H9 (cell line): ENCODE measurements around the gene GATA6. TPM values are rescaled to one million over a fixed set of nuclear protein-coding genes. Genes with fewer than 3 reads are reported as not detected.

ENCODE experiments used
- DNase-seq: peaks from one replicate; pipeline ENCODE4 v3.0.0-alpha.2; 2017
- H2AFZ ChIP-seq: one replicate; pipeline ENCODE4 v1.6.1; 2013; ENCODE audit warnings: mild to moderate bottlenecking, low read length, control low read depth, moderate library complexity
- H2AK5ac ChIP-seq: 2 replicates; pipeline ENCODE4 v1.6.1; 2013; ENCODE audit warnings: low read length, control low read depth, mixed read lengths; ENCODE audit not compliant: insufficient read length
- H2BK120ac ChIP-seq: one replicate; pipeline ENCODE4 v1.6.1; 2013; ENCODE audit warnings: low read depth, mild to moderate bottlenecking, low read length, control low read depth, inconsistent platforms; ENCODE audit not compliant: poor library complexity, severe bottlenecking
- H2BK12ac ChIP-seq: 2 replicates; pipeline ENCODE4 v1.6.1; 2013; ENCODE audit warnings: low read length, control low read depth, mixed read lengths, low read depth; ENCODE audit not compliant: insufficient read length
- H2BK15ac ChIP-seq: 2 replicates; pipeline ENCODE4 v1.6.1; 2013; ENCODE audit warnings: low read depth, low read length, control low read depth
- H2BK20ac ChIP-seq: one replicate; pipeline ENCODE4 v1.6.1; 2013; ENCODE audit warnings: low read depth, mild to moderate bottlenecking, low read length, control low read depth, inconsistent platforms; ENCODE audit not compliant: poor library complexity, severe bottlenecking
- H2BK5ac ChIP-seq: 2 replicates; pipeline ENCODE4 v1.6.1; 2013; ENCODE audit warnings: low read length, control low read depth, mixed read lengths; ENCODE audit not compliant: insufficient read length
- H3K14ac ChIP-seq: 2 replicates; pipeline ENCODE4 v1.6.1; 2013; ENCODE audit warnings: low read length, control low read depth; ENCODE audit not compliant: insufficient read depth
- H3K18ac ChIP-seq: 2 replicates; pipeline ENCODE4 v1.6.1; 2013; ENCODE audit warnings: low read depth, mild to moderate bottlenecking, mixed read lengths, low read length, control low read depth; ENCODE audit not compliant: insufficient read length
- H3K23ac ChIP-seq: 2 replicates; pipeline ENCODE4 v1.6.1; 2013; ENCODE audit warnings: low read length, control low read depth, mixed read lengths, low read depth; ENCODE audit not compliant: insufficient read length
- H3K23me2 ChIP-seq: 2 replicates; pipeline ENCODE4 v1.6.1; 2013; ENCODE audit warnings: low read depth, mild to moderate bottlenecking, mixed read lengths, low read length, control low read depth; ENCODE audit not compliant: insufficient read length, poor library complexity, severe bottlenecking
- H3K27ac ChIP-seq: 2 replicates; pipeline ENCODE4 v1.5.1; 2013; ENCODE audit warnings: low read length, control low read depth, mixed read lengths, low read depth; ENCODE audit not compliant: insufficient read length
- H3K27me3 ChIP-seq: 2 replicates; pipeline ENCODE4 v1.6.1; 2013; ENCODE audit warnings: low read length, control low read depth, inconsistent platforms; ENCODE audit not compliant: insufficient read depth
- H3K4ac ChIP-seq: 2 replicates; pipeline ENCODE4 v1.6.1; 2013; ENCODE audit warnings: low read depth, mild to moderate bottlenecking, control low read depth, inconsistent platforms, low read length, moderate library complexity
- H3K4me1 ChIP-seq: 2 replicates; pipeline ENCODE4 v1.6.1; 2013; ENCODE audit warnings: low read length, control low read depth, inconsistent platforms; ENCODE audit not compliant: insufficient read depth
- H3K4me2 ChIP-seq: 2 replicates; pipeline ENCODE4 v1.6.1; 2013; ENCODE audit warnings: low read length, control low read depth, mixed read lengths; ENCODE audit not compliant: insufficient read length, insufficient read depth
- H3K56ac ChIP-seq: 2 replicates; pipeline ENCODE4 v1.6.1; 2013; ENCODE audit warnings: low read depth, mild to moderate bottlenecking, mixed read lengths, low read length, control low read depth; ENCODE audit not compliant: insufficient read length
- H3K79me1 ChIP-seq: 2 replicates; pipeline ENCODE4 v1.6.1; 2013; ENCODE audit warnings: low read depth, mild to moderate bottlenecking, moderate library complexity, low read length, control low read depth, inconsistent platforms; ENCODE audit not compliant: insufficient read depth, poor library complexity, severe bottlenecking
- H3K79me2 ChIP-seq: 2 replicates; pipeline ENCODE4 v1.6.1; 2013; ENCODE audit warnings: low read length, control low read depth, inconsistent platforms; ENCODE audit not compliant: insufficient read depth
- H3K9ac ChIP-seq: 2 replicates; pipeline ENCODE4 v1.6.1; 2013; ENCODE audit warnings: low read length, control low read depth, mixed read lengths; ENCODE audit not compliant: insufficient read length; ENCODE audit errors: extremely low read depth
- H3K9me3 ChIP-seq: one replicate; pipeline ENCODE4 v1.6.1; 2013; ENCODE audit warnings: low read depth, low read length, inconsistent platforms; ENCODE audit not compliant: control insufficient read depth
- H3T11ph ChIP-seq: one replicate; pipeline ENCODE4 v1.6.1; 2013; ENCODE audit warnings: mild to moderate bottlenecking, low read length, control low read depth, inconsistent platforms
- H4K20me1 ChIP-seq: one replicate; pipeline ENCODE4 v1.6.1; 2013; ENCODE audit not compliant: control insufficient read depth, insufficient read length, insufficient read depth
- H4K5ac ChIP-seq: 2 replicates; pipeline ENCODE4 v1.6.1; 2013; ENCODE audit warnings: low read depth, mild to moderate bottlenecking, mixed read lengths, low read length, control low read depth; ENCODE audit not compliant: insufficient read length
- H4K8ac ChIP-seq: replicated peaks from 2 replicates; pipeline ENCODE4 v1.6.1; 2013; ENCODE audit warnings: low read length, control low read depth, mixed read lengths, low read depth; ENCODE audit not compliant: insufficient read length
- H4K91ac ChIP-seq: 2 replicates; pipeline ENCODE4 v1.6.1; 2013; ENCODE audit warnings: low read depth, mild to moderate bottlenecking, moderate library complexity, mixed read lengths, low read length, control low read depth; ENCODE audit not compliant: insufficient read length
- H3K27ac Mint-ChIP-seq, 3 experiments: 2 replicates in 2 of 3; 3 replicates in 1 of 3; pipeline ENCODE4 v1.8.0; 2020 to 2021; ENCODE audit warnings: mixed read lengths in 3 of 3, mild to moderate bottlenecking in 1 of 3, moderate library complexity in 1 of 3
- H3K27me3 Mint-ChIP-seq: 2 replicates; pipeline ENCODE4 v1.8.0; 2021; ENCODE audit warnings: low read depth, mild to moderate bottlenecking, moderate library complexity, mixed read lengths
- H3K36me3 Mint-ChIP-seq, 3 experiments: 2 replicates in 2 of 3; 3 replicates in 1 of 3; pipeline ENCODE4 v1.8.0; 2020 to 2021; ENCODE audit warnings: low read depth in 3 of 3, mixed read lengths in 3 of 3; ENCODE audit not compliant: insufficient read depth in 1 of 3
- H3K4me1 Mint-ChIP-seq, 2 experiments: 2 replicates each; pipeline ENCODE4 v1.8.0; 2020; ENCODE audit warnings: mixed read lengths in 2 of 2
- H3K4me3 Mint-ChIP-seq, 2 experiments: 2 replicates in 1 of 2; 3 replicates in 1 of 2; pipeline ENCODE4 v1.8.0; 2020 to 2021; ENCODE audit warnings: mild to moderate bottlenecking in 2 of 2, mixed read lengths in 2 of 2, moderate library complexity in 1 of 2
- H3K9me3 Mint-ChIP-seq, 2 experiments: 2 replicates in 1 of 2; 3 replicates in 1 of 2; pipeline ENCODE4 v1.8.0; 2020; ENCODE audit warnings: mild to moderate bottlenecking in 2 of 2, mixed read lengths in 2 of 2, moderate library complexity in 1 of 2
- WGBS: extraction: QIAGEN DNeasy Blood & Tissue Kit; methylation state at CpG from one replicate; pipeline ENCODE4 v1.1.7; 2013; ENCODE audit warnings: missing lambda C conversion rate, low lambda C conversion rate, mixed read lengths; ENCODE audit not compliant: insufficient read length; ENCODE audit errors: extremely low coverage; 5-methylcytosine and 5-hydroxymethylcytosine counted together
- total RNA-seq: library from RNA; stranded (reverse); gene quantifications from 2 replicates; pipeline ENCODE4 v1.2.1, GENCODE V29; 2021
- TF ChIP-seq, protein P1 (sequence below): fragments of 200-600 bp; sonication (generic); conservative IDR thresholded peaks from 3 replicates; pipeline ENCODE4 v1.8.0; 2021; ENCODE audit warnings: antibody characterized with exemption, mild to moderate bottlenecking

GATA6 gene
- total RNA-seq, 1 experiment from 2014 or later, result not detected

- H3K27me3 ChIP-seq, result peaks cover 86% of the 10 kb centered on the region
- WGBS, result no CpG with 5 or more reads among the region's 25 CpGs
- DNase-seq, result no peak
- peak overlapping the region; percentile 61 for H3K4me2 ChIP-seq
- H3K23me2 ChIP-seq, result peaks cover 35% of the 10 kb centered on the region
- H2AFZ ChIP-seq, result no peak overlapping the region
- H3K4me1 Mint-ChIP-seq, result peaks cover 31 to 39% of the 10 kb centered on the region in 2 experiments
- no peak overlapping the region for H2BK20ac ChIP-seq
- no peak overlapping the region for H2BK15ac ChIP-seq
- H3K27ac Mint-ChIP-seq, result no peak overlapping the region
- H3K79me2 ChIP-seq, result no peaks in the 10 kb centered on the region
- H3K27me3 Mint-ChIP-seq, result peaks cover 94% of the 10 kb centered on the region
- TF ChIP-seq, protein P1, sequence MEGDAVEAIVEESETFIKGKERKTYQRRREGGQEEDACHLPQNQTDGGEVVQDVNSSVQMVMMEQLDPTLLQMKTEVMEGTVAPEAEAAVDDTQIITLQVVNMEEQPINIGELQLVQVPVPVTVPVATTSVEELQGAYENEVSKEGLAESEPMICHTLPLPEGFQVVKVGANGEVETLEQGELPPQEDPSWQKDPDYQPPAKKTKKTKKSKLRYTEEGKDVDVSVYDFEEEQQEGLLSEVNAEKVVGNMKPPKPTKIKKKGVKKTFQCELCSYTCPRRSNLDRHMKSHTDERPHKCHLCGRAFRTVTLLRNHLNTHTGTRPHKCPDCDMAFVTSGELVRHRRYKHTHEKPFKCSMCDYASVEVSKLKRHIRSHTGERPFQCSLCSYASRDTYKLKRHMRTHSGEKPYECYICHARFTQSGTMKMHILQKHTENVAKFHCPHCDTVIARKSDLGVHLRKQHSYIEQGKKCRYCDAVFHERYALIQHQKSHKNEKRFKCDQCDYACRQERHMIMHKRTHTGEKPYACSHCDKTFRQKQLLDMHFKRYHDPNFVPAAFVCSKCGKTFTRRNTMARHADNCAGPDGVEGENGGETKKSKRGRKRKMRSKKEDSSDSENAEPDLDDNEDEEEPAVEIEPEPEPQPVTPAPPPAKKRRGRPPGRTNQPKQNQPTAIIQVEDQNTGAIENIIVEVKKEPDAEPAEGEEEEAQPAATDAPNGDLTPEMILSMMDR, result no peak
- no peak overlapping the region for H3K4ac ChIP-seq
- H4K20me1 ChIP-seq, result no peaks in the 10 kb centered on the region
- H3K9ac ChIP-seq, result no peak overlapping the region
- no peak overlapping the region for H3K18ac ChIP-seq
- H3K4me3 Mint-ChIP-seq, result peak overlapping the region in 1 of 2 experiments; percentile 79; a peak in 3 of 5 replicates
- no peaks in the 10 kb centered on the region; a peak in 2 of 5 replicates for H3K9me3 Mint-ChIP-seq
- no peak overlapping the region for H2AK5ac ChIP-seq
- 0 out of 2 replicates have a peak, but pooled peaks cover 2% of the 10 kb centered on the region for H3K4me1 ChIP-seq
- no peak overlapping the region for H3K27ac ChIP-seq
- H3K56ac ChIP-seq, result no peak overlapping the region
- H3K9me3 ChIP-seq, result no peaks in the 10 kb centered on the region
- no peak overlapping the region for H4K8ac ChIP-seq
- H3K79me1 ChIP-seq, result no peaks in the 10 kb centered on the region
- H2BK12ac ChIP-seq, result no peak overlapping the region
- no peaks in the 10 kb centered on the region; a peak in 1 of 7 replicates for H3K36me3 Mint-ChIP-seq
- no peak overlapping the region for H2BK120ac ChIP-seq
- no peak overlapping the region for H2BK5ac ChIP-seq
- H3K14ac ChIP-seq, result no peak overlapping the region
- H4K91ac ChIP-seq, result no peak overlapping the region
- no peak overlapping the region for H3T11ph ChIP-seq
- no peak overlapping the region for H4K5ac ChIP-seq
- no peak overlapping the region for H3K23ac ChIP-seq
Observed at GRCh38 chr18:22167091-22167470, 2.3 kb upstream of the GATA6 start.
